ENCODE data around the gene PPARA. TPM values are rescaled to one million over a fixed set of nuclear protein-coding genes. Genes with fewer than 3 reads are reported as not detected.
A peak's percentile ranks its signal among the peaks of the same experiment; 100 is the strongest.

PPARA gene
- total RNA-seq, 2 experiments from 2014 or later, result 11.1 to 13.3 TPM

DNA sequence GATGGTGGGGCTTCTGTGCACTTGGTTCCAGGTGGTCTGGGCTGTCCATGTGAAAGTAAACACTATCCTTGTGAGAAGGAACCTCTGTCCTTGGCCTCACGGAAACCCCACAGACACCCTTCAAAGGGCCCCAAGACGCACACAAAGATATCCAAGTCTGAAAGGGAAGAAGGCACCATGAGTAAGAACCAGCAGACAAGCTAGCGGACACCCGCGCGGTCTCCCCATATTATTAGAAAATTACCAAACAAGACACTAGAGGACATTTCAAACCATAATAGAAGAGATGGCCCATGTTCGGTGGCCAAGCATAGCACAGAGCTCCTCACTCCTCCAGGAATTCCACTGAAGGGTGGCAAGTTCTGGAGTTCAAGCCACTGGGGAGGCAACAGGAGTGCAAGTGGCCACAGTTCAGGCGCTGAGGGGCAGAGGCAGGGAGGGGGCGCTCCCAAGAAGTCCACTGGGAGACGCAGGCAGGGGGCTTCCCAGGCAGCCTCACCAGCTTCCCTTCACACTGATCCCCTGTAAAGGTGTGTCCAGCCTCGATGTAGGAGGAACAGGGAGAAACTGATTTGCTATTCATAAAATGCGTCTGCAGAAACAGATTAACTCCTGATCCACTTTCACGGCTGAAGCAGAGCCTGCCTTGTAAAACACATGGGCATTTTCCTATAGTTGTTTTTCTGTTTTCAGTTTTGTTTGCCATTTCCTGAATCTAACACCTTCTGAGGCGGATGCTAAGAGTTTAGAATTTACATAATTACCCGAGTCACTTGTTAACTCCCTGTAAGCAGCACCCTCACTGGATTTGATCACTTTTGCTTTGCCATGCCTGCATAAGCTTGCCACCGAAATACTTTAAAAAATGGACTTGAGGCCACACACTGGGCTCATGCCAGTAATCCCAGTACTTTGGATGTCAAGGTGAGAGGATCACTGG lies 9.1 kb upstream of the PPARA start:
- no peak overlapping the region for H3K4me3 Mint-ChIP-seq

GRCh38 chr22:46142548-46143490 lies 7.5 kb upstream of the PPARA start:
- intact Hi-C loops (cut with micrococcal nuclease), result no loop called here
- no peaks in the 10 kb centered on the region for H3K36me3 Mint-ChIP-seq
- H3K9me3 Mint-ChIP-seq, result no peaks in the 10 kb centered on the region
- no peak overlapping the region for H3K4me3 Mint-ChIP-seq
- no peaks in the 10 kb centered on the region for H3K27me3 Mint-ChIP-seq
- POLR2A ChIA-PET, result no interaction called here
- DNase-seq, result no peak
- no peaks in the 10 kb centered on the region for H3K4me1 Mint-ChIP-seq (ENCODE audit: low read depth)
- H3K27ac Mint-ChIP-seq, result no peak overlapping the region
- CTCF ChIA-PET, result interaction anchor here (1.5 kb wide), 1 partner anchor 21 kb away, joined by 4 read pairs; no protein-coding TSS in a partner anchor

More for the DNA sequence above, 9.1 kb upstream of the PPARA start:
- no peaks in the 10 kb centered on the region for H3K27me3 Mint-ChIP-seq
- H3K27ac Mint-ChIP-seq, result no peak overlapping the region
- CTCF ChIA-PET, result interaction anchor here (1.5 kb wide), 1 partner anchor 19 kb away, joined by 4 read pairs; no protein-coding TSS in a partner anchor
- intact Hi-C loops (cut with micrococcal nuclease), result no loop called here
- H3K36me3 Mint-ChIP-seq, result no peaks in the 10 kb centered on the region
- DNase-seq, result no peak
- no peaks in the 10 kb centered on the region for H3K4me1 Mint-ChIP-seq (ENCODE audit: low read depth)
- no peaks in the 10 kb centered on the region for H3K9me3 Mint-ChIP-seq
- POLR2A ChIA-PET, result no interaction called here

- Mint-ChIP-seq H3K27me3 (no peaks in the 10 kb centered on the region), H3K36me3 (no peaks in the 10 kb centered on the region)
Observed at GRCh38 chr22:46143491-46144147, 6.7 kb upstream of the PPARA start.

DNA sequence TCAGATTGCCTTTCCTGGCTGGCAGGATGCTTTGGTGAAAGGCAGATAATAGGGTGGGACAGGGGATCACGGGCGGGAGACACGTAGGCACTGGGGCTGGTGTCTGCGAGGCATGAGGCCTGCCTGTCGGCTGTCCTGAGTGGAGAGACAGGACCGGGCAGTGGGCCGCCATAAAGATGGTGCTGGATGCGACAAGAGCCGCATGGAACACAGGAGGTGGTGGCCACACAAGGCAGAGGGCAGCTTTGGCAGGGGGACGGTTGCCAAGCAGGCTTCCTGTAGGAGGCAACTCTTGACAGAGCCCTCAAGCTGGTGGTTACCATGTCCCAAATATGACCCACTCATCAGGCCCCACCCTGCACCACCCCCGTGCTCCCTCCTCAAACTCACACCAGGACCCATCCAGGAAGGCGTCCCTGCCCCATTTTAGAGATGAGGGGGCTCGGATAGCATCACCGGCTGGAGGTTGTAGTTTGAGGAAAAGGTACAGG lies 4.9 kb upstream of the PPARA start:
- Mint-ChIP-seq H3K27me3 (peaks cover 6% of the 10 kb centered on the region), H3K27ac (no peak overlapping the region), H3K4me1 (ENCODE audit: low read depth) (peaks cover 7% of the 10 kb centered on the region), H3K9me3 (no peaks in the 10 kb centered on the region), H3K36me3 (no peaks in the 10 kb centered on the region), H3K4me3 (no peak overlapping the region)
- ChIA-PET CTCF (no interaction called here), POLR2A (no interaction called here)
- DNase-seq, result no peak
- intact Hi-C loops (cut with micrococcal nuclease), result loop anchor here (5.0 kb wide), 1 partner anchor 152 kb away; the partner anchor contains the start of gene GTSE1

More at GRCh38 chr22:46143491-46144147, 6.7 kb upstream of the PPARA start:
- no peak for DNase-seq
- intact Hi-C loops (cut with micrococcal nuclease), result no loop called here
- Mint-ChIP-seq H3K27ac (no peak overlapping the region), H3K4me1 (ENCODE audit: low read depth) (no peaks in the 10 kb centered on the region), H3K9me3 (no peaks in the 10 kb centered on the region), H3K4me3 (no peak overlapping the region)
- CTCF ChIA-PET, result interaction anchor here (1.6 kb wide), 1 partner anchor 153 kb away, joined by 3 read pairs; the partner anchor contains the start of gene GTSE1
- POLR2A ChIA-PET, result no interaction called here

DNA sequence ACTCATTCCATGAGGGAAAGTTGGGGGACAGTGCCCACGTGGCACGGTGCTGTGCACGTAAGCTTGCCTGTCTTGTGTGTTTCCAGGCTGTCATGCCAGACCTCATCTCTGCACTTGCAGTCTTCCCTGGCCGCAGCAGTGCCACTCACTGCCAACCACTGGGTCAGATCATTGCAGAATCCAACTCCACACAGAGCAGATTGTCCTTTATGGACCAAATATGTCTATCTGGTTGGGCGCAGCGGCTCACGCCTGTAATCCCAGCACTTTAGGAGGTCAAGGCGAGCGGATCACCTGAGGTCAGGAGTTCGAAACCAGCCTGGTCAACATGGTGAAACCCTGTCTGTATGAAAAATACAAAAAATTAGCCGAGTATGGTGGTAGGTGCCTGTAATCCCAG lies 4.4 kb upstream of the PPARA start:
- Mint-ChIP-seq H3K4me1 (ENCODE audit: low read depth) (peaks cover 7% of the 10 kb centered on the region), H3K9me3 (no peaks in the 10 kb centered on the region), H3K36me3 (no peaks in the 10 kb centered on the region), H3K4me3 (no peak overlapping the region), H3K27ac (no peak overlapping the region), H3K27me3 (peaks cover 6% of the 10 kb centered on the region)
- ChIA-PET POLR2A (no interaction called here), CTCF (interaction anchor here (2.4 kb wide), 1 partner anchor 140 kb away, joined by 8 read pairs; no protein-coding TSS in a partner anchor)
- intact Hi-C loops (cut with micrococcal nuclease), result loop anchor here (5.0 kb wide), 1 partner anchor 151 kb away; the partner anchor contains the start of gene GTSE1
- no peak for DNase-seq

- no peak for DNase-seq
- H3K36me3 Mint-ChIP-seq, result no peaks in the 10 kb centered on the region
- ChIA-PET CTCF (interaction anchor here (2.4 kb wide), 1 partner anchor 140 kb away, joined by 8 read pairs; no protein-coding TSS in a partner anchor), POLR2A (no interaction called here)
- no peak overlapping the region for H3K4me3 Mint-ChIP-seq
- H3K4me1 Mint-ChIP-seq (ENCODE audit: low read depth), result peaks cover 7% of the 10 kb centered on the region
- no peaks in the 10 kb centered on the region for H3K9me3 Mint-ChIP-seq
- intact Hi-C loops (cut with micrococcal nuclease), result loop anchor here (5.0 kb wide), 1 partner anchor 151 kb away; the partner anchor contains the start of gene GTSE1
- H3K27me3 Mint-ChIP-seq, result peaks cover 6% of the 10 kb centered on the region
- H3K27ac Mint-ChIP-seq, result no peak overlapping the region
Observed at GRCh38 chr22:46146329-46146728, 4.0 kb upstream of the PPARA start.

DNA sequence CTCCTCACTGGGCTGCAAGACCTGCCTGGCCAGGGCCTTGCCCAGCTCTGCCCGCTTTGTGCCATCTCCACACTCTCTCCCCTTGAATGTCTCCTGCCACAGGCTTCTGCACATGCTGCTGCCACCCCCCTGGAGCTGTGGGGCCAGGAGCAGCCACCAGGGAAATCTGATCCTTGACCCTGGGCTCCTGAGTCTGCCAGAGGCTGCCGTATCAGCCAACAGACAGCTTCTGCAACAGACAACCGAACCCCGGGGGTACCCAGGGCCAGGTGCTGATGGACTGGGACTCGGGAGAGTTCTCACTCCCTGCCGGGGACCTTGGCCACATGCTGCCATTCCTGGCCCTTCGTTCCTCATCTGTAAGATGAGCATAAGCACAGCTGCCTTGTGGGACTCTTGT lies 3.3 kb upstream of the PPARA start:
- H3K9me3 Mint-ChIP-seq, result no peaks in the 10 kb centered on the region
- H3K36me3 Mint-ChIP-seq, result no peaks in the 10 kb centered on the region
- H3K4me1 Mint-ChIP-seq (ENCODE audit: low read depth), result peaks cover 12% of the 10 kb centered on the region
- no peak overlapping the region for H3K4me3 Mint-ChIP-seq
- peaks cover 6% of the 10 kb centered on the region for H3K27me3 Mint-ChIP-seq
- ChIA-PET CTCF (interaction anchor here (0.5 to 2.4 kb wide), 2 partner anchors 141 to 416 kb away, joined by 3 to 8 read pairs; no protein-coding TSS in a partner anchor), POLR2A (no interaction called here)
- intact Hi-C loops (cut with micrococcal nuclease), result loop anchor here (5.0 kb wide), 1 partner anchor 150 kb away; the partner anchor contains the start of gene GTSE1
- no peak for DNase-seq
- H3K27ac Mint-ChIP-seq, result no peak overlapping the region

- Mint-ChIP-seq H3K27me3 (peaks cover 6% of the 10 kb centered on the region), H3K4me1 (ENCODE audit: low read depth) (peaks cover 16% of the 10 kb centered on the region), H3K27ac (no peak overlapping the region), H3K9me3 (no peaks in the 10 kb centered on the region), H3K36me3 (peaks cover 4% of the 10 kb centered on the region), H3K4me3 (no peak overlapping the region)
- POLR2A ChIA-PET, result no interaction called here
- CTCF ChIA-PET, result interaction anchor here (2.4 kb wide), 1 partner anchor 142 kb away, joined by 8 read pairs; no protein-coding TSS in a partner anchor
- intact Hi-C loops (cut with micrococcal nuclease), result loop anchor here (2.0 to 5.0 kb wide), 2 partner anchors 103 to 150 kb away; partner anchors contain the start of genes CDPF1 and GTSE1
- DNase-seq, result no peak
Observed at GRCh38 chr22:46147471-46148267, 2.7 kb upstream of the PPARA start.

DNA sequence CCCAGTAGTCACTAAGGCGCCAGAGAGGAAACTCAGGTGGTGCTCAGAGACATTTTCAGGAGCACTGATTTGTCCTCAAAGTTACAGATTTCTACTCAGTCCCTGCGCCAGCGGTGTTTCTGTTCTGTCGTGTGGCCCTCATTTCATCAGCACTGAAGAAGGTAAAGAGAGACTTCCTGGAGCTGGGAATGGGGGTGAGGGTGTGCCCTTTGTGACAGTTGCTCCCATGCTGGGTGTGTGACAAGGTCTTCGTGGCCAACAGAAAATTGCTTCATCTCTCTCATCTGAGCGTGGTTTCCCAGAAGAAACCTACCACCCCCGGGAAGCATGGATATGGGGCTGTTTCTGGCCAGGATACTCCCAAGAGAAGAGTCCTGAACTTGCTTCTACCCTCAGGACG lies 2.0 kb upstream of the PPARA start:
- ChIA-PET CTCF (interaction anchor here (1.0 to 3.7 kb wide), 2 partner anchors 102 to 142 kb away, joined by 3 to 13 read pairs; partner anchors contain the start of gene CDPF1), POLR2A (no interaction called here)
- Mint-ChIP-seq H3K4me3 (no peak overlapping the region), H3K9me3 (no peaks in the 10 kb centered on the region), H3K27me3 (peaks cover 6% of the 10 kb centered on the region), H3K27ac (no peak overlapping the region), H3K36me3 (peaks cover 4% of the 10 kb centered on the region), H3K4me1 (ENCODE audit: low read depth) (peaks cover 16% of the 10 kb centered on the region)
- no peak for DNase-seq
- intact Hi-C loops (cut with micrococcal nuclease), result loop anchor here (2.0 to 5.0 kb wide), 2 partner anchors 102 to 149 kb away; partner anchors contain the start of genes CDPF1 and GTSE1

- ChIA-PET CTCF (interaction anchor here (1.0 to 3.7 kb wide), 2 partner anchors 101 to 143 kb away, joined by 3 to 13 read pairs; partner anchors contain the start of gene CDPF1), POLR2A (no interaction called here)
- Mint-ChIP-seq H3K4me3 (peak overlapping the region; percentile 68), H3K4me1 (ENCODE audit: low read depth) (peaks cover 16% of the 10 kb centered on the region), H3K27me3 (peaks cover 6% of the 10 kb centered on the region), H3K27ac (no peak overlapping the region), H3K9me3 (no peaks in the 10 kb centered on the region), H3K36me3 (peaks cover 4% of the 10 kb centered on the region)
- DNase-seq, result peak; percentile 31
- intact Hi-C loops (cut with micrococcal nuclease), result loop anchor here (2.0 to 5.0 kb wide), 2 partner anchors 102 to 148 kb away; partner anchors contain the start of genes CDPF1 and GTSE1
Observed at GRCh38 chr22:46148816-46149511, 1.4 kb upstream of the PPARA start.
